ENCODE data around the gene PLCB2. TPM values are rescaled to one million over a fixed set of nuclear protein-coding genes. Genes with fewer than 3 reads are reported as not detected.
A peak's percentile ranks its signal among the peaks of the same experiment; 100 is the strongest.

The PLCB2 gene
- total RNA-seq, 2 experiments from 2014 or later, result 65.3 to 70.7 TPM

DNA sequence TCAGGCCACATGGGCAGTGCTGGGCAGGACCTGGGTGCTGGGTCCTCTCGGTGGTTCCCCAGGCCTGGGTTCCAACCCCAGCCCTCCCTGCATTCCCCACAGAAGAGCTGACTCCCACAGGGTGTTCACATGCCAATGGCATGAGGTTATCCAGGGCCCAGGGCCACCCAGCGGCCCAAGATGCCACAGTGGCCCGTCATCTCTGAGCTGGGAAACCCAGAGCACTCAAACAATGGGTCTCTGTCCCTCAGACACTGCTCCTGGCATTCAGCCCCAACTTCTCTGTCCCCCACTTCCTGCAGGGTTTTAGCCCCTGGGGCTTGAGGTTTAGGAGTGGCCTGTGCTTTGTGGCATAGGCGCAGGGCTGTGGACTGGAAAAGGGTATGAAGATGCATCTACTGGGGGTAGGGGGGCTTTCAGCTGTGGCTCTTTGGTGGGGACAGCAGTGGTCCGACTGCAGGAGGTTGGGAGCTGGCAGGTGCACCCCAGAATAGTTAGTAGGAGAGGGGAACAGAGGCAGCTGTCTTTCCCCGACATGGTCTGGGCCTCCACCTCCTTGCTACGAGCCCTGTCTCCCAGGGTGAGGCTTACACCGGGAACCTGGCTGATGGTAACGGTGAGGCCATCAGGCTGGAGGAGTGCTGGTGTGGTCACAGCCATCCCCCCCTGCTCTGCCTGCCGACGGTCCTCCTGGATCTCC is 31.3 kb upstream of the PLCB2 start:
- Mint-ChIP-seq H3K9me3 (no peaks in the 10 kb centered on the region), H3K4me1 (ENCODE audit: low read depth) (peaks cover 5% of the 10 kb centered on the region), H3K36me3 (no peaks in the 10 kb centered on the region), H3K27ac (no peak overlapping the region), H3K4me3 (no peak overlapping the region), H3K27me3 (no peaks in the 10 kb centered on the region)
- POLR2A ChIA-PET, result interaction anchor here (0.6 to 2.1 kb wide), 2 partner anchors 12 to 1655 kb away, joined by 3 to 5 read pairs; no protein-coding TSS in a partner anchor
- CTCF ChIA-PET, result interaction anchor here (0.7 to 12.8 kb wide), 28 partner anchors 8 to 292 kb away, joined by 3 to 248 read pairs (median 13); partner anchors contain the start of genes ANKRD63, DISP2, INAFM2 and IVD
- DNase-seq, result no peak
- intact Hi-C loops (cut with micrococcal nuclease), result loop anchor here (1.0 kb wide), 2 partner anchors 18 to 60 kb away; no protein-coding TSS in a partner anchor

GRCh38 chr15:40338041-40338657 is 30.4 kb upstream of the PLCB2 start:
- POLR2A ChIA-PET, result interaction anchor here (2.1 kb wide), 1 partner anchor 11 kb away, joined by 5 read pairs; no protein-coding TSS in a partner anchor
- Mint-ChIP-seq H3K36me3 (no peaks in the 10 kb centered on the region), H3K4me1 (ENCODE audit: low read depth) (peaks cover 11% of the 10 kb centered on the region), H3K4me3 (peak overlapping the region; percentile 26), H3K9me3 (no peaks in the 10 kb centered on the region), H3K27me3 (no peaks in the 10 kb centered on the region), H3K27ac (peak overlapping the region; percentile 5)
- DNase-seq, result peak; percentile 84
- intact Hi-C loops (cut with micrococcal nuclease), result loop anchor here (1.0 kb wide), 2 partner anchors 17 to 59 kb away; no protein-coding TSS in a partner anchor
- CTCF ChIA-PET, result interaction anchor here (0.5 to 12.8 kb wide), 43 partner anchors 9 to 483 kb away, joined by 3 to 248 read pairs (median 5); partner anchors contain the start of genes ANKRD63, DISP2, INAFM2 and IVD

GRCh38 chr15:40337597-40337996 is 29.9 kb upstream of the PLCB2 start:
- Mint-ChIP-seq H3K27ac (no peak overlapping the region), H3K9me3 (no peaks in the 10 kb centered on the region), H3K4me3 (no peak overlapping the region), H3K27me3 (no peaks in the 10 kb centered on the region), H3K4me1 (ENCODE audit: low read depth) (peaks cover 11% of the 10 kb centered on the region), H3K36me3 (no peaks in the 10 kb centered on the region)
- intact Hi-C loops (cut with micrococcal nuclease), result no loop called here
- ChIA-PET CTCF (interaction anchor here (0.5 to 12.8 kb wide), 42 partner anchors 10 to 483 kb away, joined by 3 to 248 read pairs (median 5); partner anchors contain the start of genes ANKRD63, CHST14, DISP2 and INAFM2), POLR2A (interaction anchor here (2.1 kb wide), 1 partner anchor 10 kb away, joined by 5 read pairs; no protein-coding TSS in a partner anchor)
- DNase-seq, result no peak

GRCh38 chr15:40336744-40337122 is 29.0 kb upstream of the PLCB2 start:
- DNase-seq, result peak; percentile 26
- ChIA-PET CTCF (interaction anchor here (1.2 to 12.8 kb wide), 22 partner anchors 10 to 401 kb away, joined by 3 to 248 read pairs (median 14); partner anchors contain the start of genes ANKRD63, CHST14, DISP2 and INAFM2), POLR2A (no interaction called here)
- no peaks in the 10 kb centered on the region for H3K36me3 Mint-ChIP-seq
- H3K27ac Mint-ChIP-seq, result no peak overlapping the region
- peaks cover 11% of the 10 kb centered on the region for H3K4me1 Mint-ChIP-seq (ENCODE audit: low read depth)
- H3K27me3 Mint-ChIP-seq, result no peaks in the 10 kb centered on the region
- no peaks in the 10 kb centered on the region for H3K9me3 Mint-ChIP-seq
- no peak overlapping the region for H3K4me3 Mint-ChIP-seq
- intact Hi-C loops (cut with micrococcal nuclease), result no loop called here

GRCh38 chr15:40335938-40336743 is 28.4 kb upstream of the PLCB2 start:
- peaks cover 11% of the 10 kb centered on the region for H3K4me1 Mint-ChIP-seq (ENCODE audit: low read depth)
- no peak overlapping the region for H3K4me3 Mint-ChIP-seq
- no peak overlapping the region for H3K27ac Mint-ChIP-seq
- intact Hi-C loops (cut with micrococcal nuclease), result no loop called here
- H3K36me3 Mint-ChIP-seq, result no peaks in the 10 kb centered on the region
- ChIA-PET CTCF (interaction anchor here (1.2 to 12.8 kb wide), 19 partner anchors 8 to 134 kb away, joined by 3 to 248 read pairs (median 19); partner anchors contain the start of genes CHST14, DISP2, INAFM2 and PHGR1), POLR2A (interaction anchor here (0.6 kb wide), 1 partner anchor 28 kb away, joined by 3 read pairs; the partner anchor contains the start of gene PLCB2)
- DNase-seq, result no peak
- H3K9me3 Mint-ChIP-seq, result no peaks in the 10 kb centered on the region
- H3K27me3 Mint-ChIP-seq, result no peaks in the 10 kb centered on the region

- H3K36me3 Mint-ChIP-seq, result no peaks in the 10 kb centered on the region
- POLR2A ChIA-PET, result interaction anchor here (0.6 kb wide), 1 partner anchor 28 kb away, joined by 3 read pairs; the partner anchor contains the start of gene PLCB2
- no peaks in the 10 kb centered on the region for H3K9me3 Mint-ChIP-seq
- no peak overlapping the region for H3K4me3 Mint-ChIP-seq
- no peak for DNase-seq
- no peak overlapping the region for H3K27ac Mint-ChIP-seq
- CTCF ChIA-PET, result interaction anchor here (1.3 to 12.8 kb wide), 10 partner anchors 8 to 88 kb away, joined by 3 to 248 read pairs (median 24); partner anchors contain the start of genes INAFM2 and PLCB2
- H3K27me3 Mint-ChIP-seq, result no peaks in the 10 kb centered on the region
- peaks cover 11% of the 10 kb centered on the region for H3K4me1 Mint-ChIP-seq (ENCODE audit: low read depth)
- intact Hi-C loops (cut with micrococcal nuclease), result no loop called here
Measured at GRCh38 chr15:40334941-40335795, 27.4 kb upstream of the PLCB2 start.

DNA sequence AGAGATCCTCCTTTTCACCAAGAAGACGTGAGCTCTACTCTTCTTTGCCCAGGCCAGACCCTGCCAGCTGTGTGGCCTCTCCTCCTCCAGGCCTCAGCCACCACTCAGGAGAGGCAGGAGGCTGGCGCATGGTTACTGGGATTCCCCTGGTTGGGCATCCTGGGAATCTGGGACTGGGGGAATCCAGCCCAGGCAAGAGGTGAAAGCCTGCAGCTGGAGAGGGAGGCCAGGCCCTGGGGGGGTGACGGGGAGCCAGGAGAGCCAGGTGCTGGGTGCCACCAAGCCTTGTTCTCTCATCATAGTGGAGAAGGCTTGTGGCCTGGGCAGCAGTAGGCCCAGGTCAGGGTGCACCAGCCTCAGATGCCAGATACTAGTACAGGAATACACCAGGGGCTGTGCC is 26.8 kb upstream of the PLCB2 start:
- Mint-ChIP-seq H3K27me3 (no peaks in the 10 kb centered on the region), H3K9me3 (no peaks in the 10 kb centered on the region), H3K4me1 (ENCODE audit: low read depth) (peaks cover 11% of the 10 kb centered on the region)

GRCh38 chr15:40333922-40334492 is 26.3 kb upstream of the PLCB2 start:
- H3K27me3 Mint-ChIP-seq, result no peaks in the 10 kb centered on the region
- CTCF ChIA-PET, result interaction anchor here (1.0 to 10.6 kb wide), 7 partner anchors 10 to 88 kb away, joined by 3 to 248 read pairs (median 8); partner anchors contain the start of genes INAFM2 and PLCB2
- H3K36me3 Mint-ChIP-seq, result no peaks in the 10 kb centered on the region
- H3K4me1 Mint-ChIP-seq (ENCODE audit: low read depth), result peaks cover 11% of the 10 kb centered on the region
- DNase-seq, result peak; percentile 49
- peak overlapping the region; percentile 7 for H3K27ac Mint-ChIP-seq
- no peaks in the 10 kb centered on the region for H3K9me3 Mint-ChIP-seq
- POLR2A ChIA-PET, result interaction anchor here (0.7 kb wide), 1 partner anchor 11 kb away, joined by 3 read pairs; no protein-coding TSS in a partner anchor
- intact Hi-C loops (cut with micrococcal nuclease), result no loop called here
- no peak overlapping the region for H3K4me3 Mint-ChIP-seq

More for the DNA sequence above, 26.8 kb upstream of the PLCB2 start:
- Mint-ChIP-seq H3K4me3 (no peak overlapping the region), H3K27ac (no peak overlapping the region), H3K36me3 (no peaks in the 10 kb centered on the region)
- ChIA-PET POLR2A (interaction anchor here (0.7 kb wide), 1 partner anchor 12 kb away, joined by 3 read pairs; no protein-coding TSS in a partner anchor), CTCF (interaction anchor here (1.0 to 12.8 kb wide), 9 partner anchors 9 to 89 kb away, joined by 3 to 248 read pairs (median 19); partner anchors contain the start of genes INAFM2 and PLCB2)
- DNase-seq, result no peak
- intact Hi-C loops (cut with micrococcal nuclease), result no loop called here

GRCh38 chr15:40332113-40332781 is 24.5 kb upstream of the PLCB2 start:
- Mint-ChIP-seq H3K27ac (no peak overlapping the region), H3K9me3 (no peaks in the 10 kb centered on the region), H3K4me1 (ENCODE audit: low read depth) (peaks cover 7% of the 10 kb centered on the region), H3K36me3 (no peaks in the 10 kb centered on the region), H3K27me3 (no peaks in the 10 kb centered on the region), H3K4me3 (no peak overlapping the region)
- POLR2A ChIA-PET, result no interaction called here
- CTCF ChIA-PET, result interaction anchor here (0.8 to 1.8 kb wide), 8 partner anchors 9 to 58 kb away, joined by 3 to 9 read pairs (median 4); partner anchors contain the start of gene INAFM2
- intact Hi-C loops (cut with micrococcal nuclease), result no loop called here
- DNase-seq, result no peak

GRCh38 chr15:40331637-40332036 is 23.9 kb upstream of the PLCB2 start:
- no peaks in the 10 kb centered on the region for H3K27me3 Mint-ChIP-seq
- ChIA-PET POLR2A (no interaction called here), CTCF (interaction anchor here (0.9 to 2.5 kb wide), 8 partner anchors 8 to 57 kb away, joined by 3 to 9 read pairs (median 4); partner anchors contain the start of gene INAFM2)
- intact Hi-C loops (cut with micrococcal nuclease), result no loop called here
- no peaks in the 10 kb centered on the region for H3K36me3 Mint-ChIP-seq
- peaks cover 7% of the 10 kb centered on the region for H3K4me1 Mint-ChIP-seq (ENCODE audit: low read depth)
- no peak overlapping the region for H3K4me3 Mint-ChIP-seq
- DNase-seq, result no peak
- no peaks in the 10 kb centered on the region for H3K9me3 Mint-ChIP-seq
- no peak overlapping the region for H3K27ac Mint-ChIP-seq
